Measurements from ENCODE around the gene MXD4.

MXD4 gene

DNA sequence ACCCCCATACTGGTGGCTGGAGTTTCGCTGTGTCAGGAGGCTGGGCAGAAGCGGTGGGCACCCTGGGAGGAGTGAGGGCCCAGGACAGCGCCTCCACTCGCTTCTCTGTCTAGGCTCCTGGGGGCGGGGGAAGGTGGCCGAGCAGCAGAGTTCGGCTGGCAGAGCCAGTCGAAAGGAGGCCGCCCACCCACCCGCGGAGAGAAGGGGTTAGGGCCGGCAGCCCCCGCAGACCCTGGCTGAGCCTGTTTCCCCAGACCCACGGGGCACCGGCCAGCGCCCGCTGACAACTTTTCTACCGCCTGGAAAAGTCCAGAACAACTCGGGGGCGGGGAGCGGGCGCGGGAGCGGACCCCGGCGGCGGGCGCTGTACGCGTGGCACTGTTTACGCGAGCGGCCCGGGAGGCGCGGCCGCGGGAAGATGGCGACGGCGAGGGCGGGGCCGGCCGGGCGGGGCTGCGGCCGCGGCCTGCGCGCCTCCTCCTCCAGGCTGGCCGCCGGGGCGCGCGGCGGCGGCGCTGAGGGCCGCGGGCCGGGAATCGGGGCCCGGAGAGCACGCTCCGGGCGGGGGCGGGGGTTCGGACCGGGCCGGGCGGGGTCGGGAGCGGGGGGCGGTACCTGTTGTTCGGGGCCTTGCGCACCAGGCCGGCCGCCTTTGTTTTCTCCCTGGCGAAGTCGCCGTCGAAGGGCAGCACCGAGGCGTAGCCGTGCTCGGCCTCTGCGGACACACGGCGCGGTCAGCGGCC is 628 bp downstream of the MXD4 start:
- DNase-seq = peak; percentile 57

DNA sequence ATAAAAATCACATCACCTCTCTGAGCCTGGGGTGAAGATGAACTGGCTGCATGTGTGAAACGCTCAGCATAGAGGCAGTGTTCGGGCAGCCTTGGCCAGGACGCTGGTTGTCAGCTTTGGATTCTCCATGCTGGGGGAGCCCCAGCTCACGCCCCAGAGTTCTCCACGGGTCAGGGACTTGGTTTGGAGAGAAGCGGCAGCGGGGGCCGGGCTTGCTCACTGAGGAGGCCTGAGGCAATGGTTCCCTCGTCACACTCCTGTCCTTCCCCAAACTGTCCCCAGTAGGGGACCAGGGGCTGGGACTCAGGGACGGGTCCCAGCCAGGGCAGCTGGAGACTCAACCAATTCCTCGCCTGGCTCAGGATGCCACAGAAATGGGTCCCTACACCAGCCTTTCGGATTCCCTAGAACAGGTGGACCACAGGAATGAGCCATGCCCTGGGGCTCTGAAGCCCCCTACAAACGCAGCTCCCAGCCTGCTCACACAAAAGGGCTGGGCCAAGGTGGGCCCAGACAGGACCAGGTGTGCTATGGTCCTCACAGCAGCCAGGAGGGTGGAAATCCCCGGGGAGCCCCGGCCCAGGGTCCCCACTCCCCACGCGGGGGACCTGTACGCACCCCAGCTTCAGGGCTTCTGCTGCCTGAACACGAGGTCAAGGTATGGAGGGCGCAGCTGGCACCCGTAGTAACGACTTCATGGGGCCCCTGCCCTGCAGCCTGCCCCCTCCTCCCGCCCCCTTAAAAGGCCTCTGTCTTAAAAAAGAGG is 1.4 kb downstream of the MXD4 start:
- no peak for DNase-seq

DNA sequence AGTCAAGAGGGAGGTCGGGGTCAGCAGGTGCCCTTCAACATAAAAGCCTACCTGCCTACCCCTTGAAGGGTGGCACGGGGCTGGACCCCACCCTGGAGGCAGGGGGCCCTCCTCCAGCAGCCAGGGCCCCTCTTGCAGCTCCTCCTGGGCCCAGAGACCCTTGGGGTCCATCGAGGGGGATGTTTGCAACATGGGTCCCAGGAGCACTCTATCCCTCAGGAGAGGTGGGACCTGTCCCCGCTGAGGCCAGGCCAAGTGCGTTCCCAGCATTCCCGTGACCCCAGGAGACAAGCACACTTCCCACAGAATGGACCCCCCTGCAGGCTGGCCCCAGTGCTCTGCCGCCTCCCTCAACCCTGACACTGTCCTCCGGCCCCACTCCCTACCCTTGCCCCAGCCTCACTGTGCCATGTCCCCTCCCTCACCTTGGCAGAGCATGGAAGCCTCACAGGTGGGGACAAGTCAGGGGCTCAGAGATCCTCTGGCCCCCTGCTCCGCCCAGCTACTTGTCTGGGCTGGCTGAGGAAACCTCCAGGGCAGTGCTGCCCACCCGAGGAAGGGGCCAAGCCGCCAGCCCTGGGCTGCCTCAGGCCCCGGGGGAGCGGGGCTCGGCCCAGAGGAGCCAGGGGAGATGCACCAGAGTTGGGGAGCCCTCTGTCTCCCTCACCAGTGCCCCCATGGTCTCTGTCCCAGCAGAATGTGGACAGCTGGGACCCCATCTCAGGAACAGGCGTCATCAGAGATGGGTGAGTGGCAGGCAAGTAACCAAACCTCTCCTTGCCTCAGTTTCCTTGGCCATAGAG is 2.2 kb downstream of the MXD4 start:
- DNase-seq = no peak

DNA sequence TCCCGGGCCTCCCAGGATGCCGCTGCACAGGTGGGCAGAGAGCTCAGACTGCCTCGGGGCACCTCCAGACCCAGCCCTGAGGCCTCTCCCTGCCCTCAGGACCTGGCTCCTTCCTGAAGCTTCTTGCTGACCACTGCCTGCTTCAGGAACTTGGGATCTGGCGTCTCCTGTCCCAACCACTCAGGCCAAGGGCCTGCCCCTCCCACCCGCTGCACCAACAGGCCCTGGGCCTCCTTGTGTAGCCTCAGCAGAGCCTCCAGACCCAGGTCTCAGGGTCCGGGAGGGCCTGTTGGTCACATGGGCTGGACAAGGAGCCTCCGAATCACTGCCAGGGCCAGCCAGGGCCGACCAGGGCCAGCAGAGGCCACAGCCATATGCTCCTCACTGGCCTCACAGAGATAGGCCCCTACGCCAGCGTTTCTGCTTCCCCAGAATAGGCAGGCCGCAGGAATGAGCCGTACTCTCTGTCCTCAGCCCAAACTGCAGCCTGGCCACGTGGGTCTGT is 2.8 kb downstream of the MXD4 start:
- DNase-seq = no peak

DNA sequence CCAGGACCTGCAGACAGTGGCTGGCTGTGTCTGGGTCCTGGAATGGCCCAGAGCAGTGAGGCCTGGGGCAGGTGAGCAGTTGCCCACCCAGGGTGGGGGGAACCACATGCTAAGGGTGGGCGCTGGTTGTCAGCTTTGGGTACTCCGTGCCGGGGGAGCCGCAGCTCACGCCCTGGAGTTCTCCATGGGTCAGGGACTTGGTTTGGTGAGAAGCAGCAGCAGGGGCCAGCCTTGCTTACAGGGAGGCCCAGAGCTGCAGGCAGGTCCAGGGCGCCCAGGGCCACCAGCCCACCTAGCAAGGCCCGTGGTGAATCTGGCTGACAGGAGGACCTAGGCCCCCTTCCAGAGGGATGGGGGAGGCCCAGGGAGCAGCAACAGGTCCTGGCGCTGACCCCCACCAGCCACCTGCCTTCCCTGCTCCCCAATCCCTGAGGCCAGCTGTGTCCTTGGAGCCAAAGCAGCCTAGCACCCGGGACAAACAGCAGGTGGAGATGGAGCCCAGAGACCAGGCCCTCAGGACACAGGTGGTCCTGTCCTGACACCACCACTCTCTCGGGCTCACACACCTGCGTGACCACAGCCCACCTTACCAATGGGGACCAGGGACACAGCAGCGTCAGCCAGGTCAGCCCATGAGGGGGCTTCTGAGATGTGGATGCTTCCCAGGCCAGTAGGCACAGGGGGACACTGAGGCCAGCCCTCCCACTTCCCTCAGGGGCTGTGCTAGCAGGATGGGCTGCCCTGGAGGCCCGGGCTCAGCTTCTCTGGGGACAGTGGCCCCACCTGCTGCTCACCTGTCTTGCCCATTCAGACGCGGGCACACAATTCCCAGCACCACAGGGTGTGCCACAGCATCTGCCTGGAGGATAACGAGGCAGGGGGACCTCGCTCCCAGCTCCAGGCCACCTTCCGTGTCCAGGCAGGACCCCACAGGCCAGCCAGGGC is 3.5 kb downstream of the MXD4 start:
- no peak for DNase-seq

DNA sequence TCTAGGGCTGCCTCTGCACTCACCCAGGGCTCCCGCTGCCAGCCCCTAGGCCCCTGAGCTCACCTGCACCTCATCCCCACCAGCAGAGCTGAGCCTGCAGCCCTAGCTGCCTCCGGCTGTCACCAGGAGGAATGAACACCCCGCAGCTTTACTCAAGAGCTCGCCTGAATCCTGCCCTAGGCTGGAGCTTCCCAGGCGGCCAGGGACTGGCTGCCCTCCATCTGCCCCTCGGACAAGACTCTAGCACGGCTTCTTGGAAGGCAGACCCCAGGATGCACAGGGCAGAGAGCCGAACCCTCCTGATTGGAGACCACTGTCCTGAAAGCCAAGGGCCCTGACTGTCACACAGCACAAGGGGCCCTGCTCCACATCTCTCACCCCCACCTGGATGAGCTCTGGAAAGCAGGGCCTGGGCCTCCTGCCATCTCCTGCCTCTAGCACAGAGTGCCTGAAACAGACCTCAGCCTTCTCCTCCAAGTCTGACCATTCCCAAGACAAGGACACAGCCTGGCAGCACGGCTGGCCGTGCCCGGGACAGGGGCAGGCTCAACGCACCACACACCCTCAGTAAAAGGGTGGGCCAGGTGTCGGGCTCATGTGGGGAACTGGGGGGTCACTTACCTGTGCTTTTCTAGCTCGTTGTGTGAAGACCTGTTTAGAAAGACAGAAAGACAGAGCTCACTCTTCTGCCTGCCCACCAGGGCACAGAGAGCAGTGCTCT is 4.4 kb downstream of the MXD4 start:
- no peak for DNase-seq

DNA sequence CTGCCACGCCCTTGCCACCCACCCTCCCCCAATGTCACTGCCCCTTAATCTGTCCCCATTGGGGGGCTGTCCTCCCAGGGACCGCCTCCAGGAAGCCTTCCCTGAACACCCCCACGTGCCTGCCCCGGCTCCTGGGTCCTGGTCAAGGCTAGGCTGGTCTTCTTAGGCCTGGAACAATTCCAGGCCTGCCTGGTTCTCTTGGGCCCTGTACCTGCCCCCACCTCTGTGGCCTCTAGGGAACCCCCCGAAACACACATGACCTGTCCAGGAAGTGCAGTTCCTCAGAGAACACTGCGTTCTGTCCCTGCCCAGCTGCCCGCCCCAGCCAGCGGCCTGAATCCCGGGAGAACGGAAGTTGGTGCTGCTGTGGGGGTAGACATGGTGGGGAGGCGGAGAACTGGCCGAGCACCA is 5.1 kb downstream of the MXD4 start:
- DNase-seq = no peak

DNA sequence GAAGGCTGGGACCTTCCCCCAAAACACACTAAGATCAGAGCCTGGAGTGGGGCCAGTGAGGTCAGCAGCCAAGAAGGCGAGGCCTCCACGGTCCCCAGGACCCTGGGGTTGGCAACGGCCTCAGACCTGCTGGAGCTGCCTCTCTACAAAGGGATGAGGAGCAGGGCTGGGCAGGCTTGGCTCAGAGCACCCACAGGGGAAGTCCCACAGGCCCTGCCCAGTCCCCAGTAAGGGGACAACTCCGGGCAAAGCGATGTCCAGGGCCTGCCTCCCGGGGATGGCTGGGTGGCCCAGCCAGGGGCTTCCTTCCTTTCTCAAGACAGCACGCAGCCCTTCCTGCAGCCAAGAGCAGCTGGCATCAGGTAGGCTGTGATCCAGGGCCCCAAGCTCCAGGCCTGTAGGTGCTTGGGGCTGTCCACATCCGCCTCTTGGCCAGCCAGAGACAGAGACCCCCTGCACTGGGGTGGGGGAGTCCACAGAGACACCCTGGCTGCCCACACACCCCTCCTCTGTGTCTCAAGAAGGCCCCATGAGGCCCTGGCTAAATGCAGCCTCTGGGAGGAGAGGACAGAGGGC is 5.7 kb downstream of the MXD4 start:
- DNase-seq = no peak

DNA sequence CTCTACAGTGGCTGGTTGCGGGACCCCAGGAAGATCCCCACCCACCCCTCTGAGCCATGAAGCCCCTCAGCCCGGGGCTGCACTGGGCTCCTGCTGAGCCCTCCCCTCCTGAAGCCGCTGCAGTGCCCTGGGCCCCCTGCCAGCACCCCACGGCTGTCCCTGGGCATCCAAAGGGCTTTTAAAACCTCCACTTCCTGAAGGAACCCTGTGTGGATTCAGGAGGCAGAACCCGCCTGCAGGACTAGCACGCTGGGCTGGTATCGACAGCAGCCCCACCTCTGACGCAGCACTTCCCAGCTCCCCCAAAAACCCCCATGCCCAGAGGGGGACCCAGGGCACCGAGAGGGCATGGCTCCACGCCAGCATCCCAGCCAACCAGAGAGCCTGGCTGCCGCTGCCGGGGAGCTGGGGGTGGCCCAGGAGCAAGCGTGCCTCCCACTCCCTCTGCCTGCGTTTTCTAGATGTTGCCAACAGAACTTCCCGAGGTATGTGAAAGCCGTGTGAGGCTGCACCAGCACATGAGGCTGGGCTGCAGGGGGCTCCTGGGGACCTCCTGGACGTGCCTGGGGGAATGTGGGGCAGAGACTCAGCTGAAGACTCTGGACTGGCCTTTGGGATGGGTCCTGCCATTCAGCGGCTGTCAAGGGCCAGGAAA is 6.3 kb downstream of the MXD4 start:
- no peak for DNase-seq

DNA sequence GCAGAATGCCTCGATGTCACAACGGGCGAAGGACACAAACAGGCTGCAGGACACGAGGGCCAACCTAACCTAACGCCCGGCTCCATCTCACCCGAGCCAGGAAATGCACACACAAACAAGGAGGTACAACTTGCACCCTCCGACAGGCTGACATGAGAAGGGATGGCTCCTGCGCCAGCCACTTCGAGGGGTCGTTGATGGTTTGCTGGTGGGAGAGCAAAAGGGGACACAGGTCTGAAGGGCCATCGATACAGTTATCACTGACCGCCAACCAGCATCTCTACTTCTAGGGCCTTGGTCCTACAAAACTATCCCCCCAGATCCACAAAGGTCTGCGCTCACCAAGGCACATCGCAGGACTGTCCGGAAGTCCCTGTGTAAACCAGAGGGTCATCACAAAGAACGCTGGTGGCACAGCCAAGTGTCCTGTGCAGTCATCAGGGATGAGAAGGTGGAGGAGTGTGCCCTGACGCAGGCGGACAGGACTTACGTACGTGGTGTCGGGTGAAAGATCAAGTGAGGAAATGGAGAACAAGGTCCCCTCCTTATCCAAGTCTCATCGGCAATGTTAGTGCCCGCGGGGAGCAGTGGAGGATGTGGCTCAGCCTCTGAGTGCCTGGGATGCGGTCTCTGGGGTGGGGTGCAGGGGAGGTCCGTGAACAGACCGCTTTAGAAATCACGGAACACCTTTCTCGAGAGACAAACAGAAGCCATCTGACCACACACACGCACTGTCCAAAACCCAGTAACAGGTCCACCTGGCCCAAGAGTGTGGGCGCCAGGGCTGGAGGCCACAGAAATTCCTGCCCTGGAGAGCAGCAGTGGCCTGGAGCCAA is 7.0 kb downstream of the MXD4 start:
- no peak for DNase-seq

DNA sequence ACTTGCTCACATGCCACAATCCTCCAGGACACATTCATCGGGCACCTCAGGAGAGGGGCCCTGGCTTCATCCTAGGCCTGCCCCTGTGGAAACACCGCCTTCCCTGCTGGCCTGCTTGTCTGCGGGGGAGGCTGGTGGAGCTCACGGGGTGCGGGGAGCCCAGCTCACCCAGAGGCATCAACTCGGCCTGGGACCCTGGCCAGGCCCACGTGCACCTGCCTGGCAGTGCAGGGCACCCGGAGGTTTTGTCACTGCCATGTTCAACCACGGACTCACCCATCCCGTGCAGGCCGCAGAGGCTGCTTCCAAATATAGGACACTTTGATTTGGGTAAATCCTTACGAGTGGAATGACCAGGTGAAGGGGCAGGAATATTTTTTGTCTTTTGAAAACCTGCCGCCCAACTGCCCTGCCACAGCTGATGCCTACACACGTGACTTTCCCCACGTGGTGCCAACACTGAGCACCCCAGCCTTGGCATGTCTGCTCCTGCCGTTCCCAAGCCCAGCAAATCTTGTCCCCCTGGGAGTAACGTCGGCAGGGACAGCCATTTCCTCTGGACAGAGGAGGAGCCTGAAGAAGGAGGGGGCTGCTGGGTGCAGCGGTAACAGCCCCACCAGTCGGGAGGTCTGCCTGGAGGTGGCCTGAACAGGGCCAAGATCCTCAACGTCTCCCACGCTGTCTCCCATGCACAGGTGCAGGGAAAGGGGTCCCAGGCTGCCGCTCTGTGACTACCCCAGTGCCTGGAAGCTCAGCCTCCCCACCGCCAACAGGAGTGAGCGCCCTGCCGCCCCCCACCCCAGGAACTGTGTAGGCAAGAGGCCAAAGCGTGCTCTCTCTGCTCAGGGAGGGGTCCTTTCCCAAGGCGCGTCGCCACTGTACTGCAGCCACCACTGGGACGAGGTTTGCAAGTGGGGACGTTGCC is 8.5 kb downstream of the MXD4 start:
- no peak for DNase-seq

DNA sequence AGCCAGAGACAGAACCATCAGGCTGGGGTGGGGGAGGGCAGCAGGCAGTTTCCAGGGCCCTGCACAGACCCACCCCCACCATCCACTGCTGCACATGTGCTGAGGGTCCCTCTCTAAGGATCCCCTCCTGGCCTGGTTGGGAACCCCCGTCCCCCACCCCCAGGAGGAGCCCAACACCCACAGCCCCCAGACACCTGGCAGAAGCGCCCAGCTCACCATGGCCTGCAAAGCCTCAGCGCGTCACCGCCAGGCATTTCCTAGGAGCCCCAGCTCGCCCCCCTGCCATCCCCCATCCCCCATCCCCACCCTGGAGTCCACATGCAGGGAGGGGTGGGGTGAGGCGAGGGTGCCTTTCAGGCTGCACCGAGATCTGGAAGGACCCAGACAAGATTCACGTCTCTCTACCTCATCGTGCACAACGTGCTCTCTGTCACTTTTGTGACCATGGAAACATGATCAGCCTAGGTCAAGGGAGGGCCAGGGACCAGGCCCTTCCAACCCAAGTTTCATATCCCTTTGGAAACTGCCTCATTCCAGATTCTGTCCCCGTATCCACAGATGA is 9.3 kb downstream of the MXD4 start:
- DNase-seq = no peak

DNA sequence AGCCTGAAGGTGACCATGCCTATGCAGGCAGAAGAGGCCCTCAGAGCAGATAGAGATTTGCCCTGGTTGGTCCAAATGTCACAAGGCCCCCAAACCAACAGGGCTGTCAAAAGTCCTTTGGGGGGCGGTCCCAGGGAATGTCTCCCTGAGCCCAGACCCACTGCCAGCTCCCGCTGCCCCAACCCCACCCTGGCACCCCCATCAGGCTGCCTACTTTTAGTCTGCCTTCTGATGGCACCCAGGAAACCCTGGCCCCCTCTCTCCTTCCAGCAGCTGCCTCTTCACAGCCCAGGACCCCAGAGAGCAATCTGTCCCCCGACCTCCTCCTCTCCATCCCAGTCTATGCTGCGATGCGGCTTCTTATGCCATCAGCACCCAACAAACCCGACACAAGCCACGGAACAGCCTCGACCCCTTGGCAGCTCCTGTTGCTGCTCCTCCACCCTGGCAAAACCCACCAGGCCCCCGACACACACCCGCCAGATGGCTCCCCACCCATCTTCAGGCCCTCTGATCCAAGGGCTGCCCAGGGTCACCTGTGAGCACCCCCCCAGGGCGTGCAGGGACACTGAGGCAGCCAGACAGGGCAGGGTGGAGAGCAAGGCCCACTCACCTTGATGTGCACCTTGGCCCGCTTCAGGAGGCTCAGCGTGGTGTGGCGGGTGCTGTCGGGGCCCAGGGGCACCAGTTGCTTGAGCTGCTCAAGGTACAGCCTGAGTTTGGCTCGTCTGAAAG is 9.9 kb downstream of the MXD4 start:
- no peak for DNase-seq

DNA sequence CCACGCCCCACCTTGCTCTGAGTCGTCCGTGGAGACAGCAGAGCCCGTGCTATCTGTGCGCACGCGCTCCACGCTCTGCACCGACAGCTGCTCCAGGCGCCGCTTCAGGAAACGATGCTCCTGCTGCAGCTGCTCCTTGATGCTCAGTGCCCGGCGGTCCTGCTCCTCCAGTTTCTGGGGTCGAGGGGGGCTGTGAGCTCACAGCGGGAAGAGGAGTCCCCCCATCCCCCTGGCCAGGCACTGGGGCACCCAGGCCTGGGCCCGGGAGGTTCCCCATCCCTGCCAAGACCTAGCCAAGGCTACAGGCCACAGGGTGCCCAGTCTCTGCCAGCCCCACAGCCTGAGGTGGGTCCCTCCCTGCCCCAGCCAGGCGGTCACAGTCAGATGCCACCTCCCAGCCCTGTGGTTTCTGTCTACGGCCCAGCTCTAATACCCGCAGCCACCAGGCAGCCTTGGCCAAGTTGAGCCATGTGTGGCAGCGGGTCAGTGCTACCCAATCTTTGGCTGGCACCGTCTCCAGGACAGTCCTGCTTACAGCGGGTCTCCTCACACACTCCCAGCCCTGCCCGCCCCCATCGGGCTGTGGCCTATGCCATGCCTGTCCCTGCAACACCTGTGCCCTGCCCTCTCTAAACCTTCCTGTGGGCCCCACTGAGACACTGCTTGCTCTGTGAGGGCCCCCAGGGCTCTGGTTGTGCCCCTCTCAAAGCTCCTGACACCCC is 10.7 kb downstream of the MXD4 start:
- DNase-seq = no peak

DNA sequence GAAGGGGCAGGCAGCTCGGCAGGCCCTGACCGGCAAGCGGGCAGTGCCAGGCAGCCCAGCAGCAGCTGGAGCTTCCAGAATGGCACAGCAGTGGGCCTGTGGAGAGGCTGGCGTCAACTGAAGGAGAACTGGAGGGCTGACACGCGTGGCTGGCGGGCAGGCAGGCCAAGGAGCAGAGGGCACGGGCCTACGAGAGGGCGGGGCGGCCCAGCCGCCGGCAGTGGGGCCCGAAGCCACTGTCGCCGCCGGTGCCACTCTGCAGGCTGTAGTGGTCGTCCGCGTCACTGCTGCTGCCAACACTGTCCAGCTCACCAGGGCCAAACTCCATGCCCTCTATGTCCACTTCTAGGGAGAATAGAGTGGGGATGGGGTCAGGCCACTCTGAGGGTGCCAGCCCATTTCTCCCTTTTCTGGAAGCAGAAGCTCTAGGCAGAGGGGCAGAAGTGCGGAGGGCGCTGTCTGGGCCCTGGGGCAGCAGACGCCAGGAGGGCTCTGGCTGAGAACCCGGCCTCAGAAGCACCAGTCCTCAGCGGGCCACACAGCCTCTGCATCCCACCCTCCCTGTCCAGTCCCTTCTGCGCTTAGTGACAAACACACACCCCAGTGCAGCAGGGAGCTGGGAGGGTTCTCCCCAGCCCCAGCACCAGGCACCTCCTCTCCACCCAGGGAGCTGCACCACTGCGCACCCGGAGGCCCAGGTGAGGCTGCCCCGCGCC is 11.4 kb downstream of the MXD4 start:
- no peak for DNase-seq

Measured in inflammatory macrophage treated with lipopolysaccharide for 4 hours (primary cell).